GM19468 (cell line): ENCODE results near the gene DNAJC27.

ENCODE experiments used
- ATAC-seq: cut with Tn5 transposase; IDR thresholded peaks from one replicate; pipeline ENCODE4 v1.9.1; 2021; ENCODE audit warnings: mild to moderate bottlenecking, moderate library complexity, moderate number of reproducible peaks; ENCODE audit not compliant: unreplicated experiment; ENCODE audit errors: extremely low read depth

The DNAJC27 gene

DNA sequence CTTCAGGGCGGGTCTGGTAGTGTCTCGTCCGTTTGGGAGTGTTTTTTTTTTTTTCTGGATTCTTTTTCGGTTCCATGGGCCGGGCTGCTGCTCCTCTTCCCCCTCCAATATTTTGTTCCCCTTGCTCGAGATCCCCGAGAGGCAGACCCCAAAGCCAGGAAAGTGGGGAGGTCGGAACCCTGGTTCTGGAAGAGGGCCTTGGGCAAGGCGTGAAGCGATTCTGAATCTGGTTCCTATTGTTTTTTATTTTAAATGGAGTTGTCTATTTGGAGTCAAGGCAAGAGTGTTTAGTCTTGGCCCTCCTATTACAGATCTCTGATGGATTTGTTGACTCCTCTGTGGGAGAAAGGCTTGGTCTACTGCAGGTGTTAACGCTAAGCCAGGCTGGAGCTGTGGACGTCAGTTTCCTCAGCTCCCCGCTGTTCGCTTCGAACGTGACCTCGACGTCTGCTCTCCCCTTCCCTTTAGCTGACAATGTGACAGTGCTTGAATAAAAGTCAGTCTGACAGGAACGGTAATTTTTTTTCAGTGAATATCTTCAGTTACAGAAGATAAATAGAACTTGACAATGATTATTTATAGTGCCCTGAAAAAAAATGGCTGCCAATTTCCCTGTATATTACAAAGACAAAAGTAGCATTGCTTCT is 683 bp upstream of the DNAJC27 start:
- no peak for ATAC-seq

DNA sequence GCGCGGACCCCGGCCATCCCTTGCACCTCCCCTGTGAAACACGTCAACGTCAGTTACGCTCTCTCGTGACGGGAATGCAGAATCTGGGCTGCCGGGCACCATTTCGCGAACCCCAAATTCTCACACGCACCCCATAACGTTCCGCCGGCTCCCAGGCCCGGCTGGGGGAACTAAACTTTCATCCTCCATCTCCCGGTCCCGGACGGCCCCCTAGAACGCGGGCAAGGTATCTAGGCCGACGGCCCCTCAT is 544 bp downstream of the DNAJC27 start:
- ATAC-seq = no peak

DNA sequence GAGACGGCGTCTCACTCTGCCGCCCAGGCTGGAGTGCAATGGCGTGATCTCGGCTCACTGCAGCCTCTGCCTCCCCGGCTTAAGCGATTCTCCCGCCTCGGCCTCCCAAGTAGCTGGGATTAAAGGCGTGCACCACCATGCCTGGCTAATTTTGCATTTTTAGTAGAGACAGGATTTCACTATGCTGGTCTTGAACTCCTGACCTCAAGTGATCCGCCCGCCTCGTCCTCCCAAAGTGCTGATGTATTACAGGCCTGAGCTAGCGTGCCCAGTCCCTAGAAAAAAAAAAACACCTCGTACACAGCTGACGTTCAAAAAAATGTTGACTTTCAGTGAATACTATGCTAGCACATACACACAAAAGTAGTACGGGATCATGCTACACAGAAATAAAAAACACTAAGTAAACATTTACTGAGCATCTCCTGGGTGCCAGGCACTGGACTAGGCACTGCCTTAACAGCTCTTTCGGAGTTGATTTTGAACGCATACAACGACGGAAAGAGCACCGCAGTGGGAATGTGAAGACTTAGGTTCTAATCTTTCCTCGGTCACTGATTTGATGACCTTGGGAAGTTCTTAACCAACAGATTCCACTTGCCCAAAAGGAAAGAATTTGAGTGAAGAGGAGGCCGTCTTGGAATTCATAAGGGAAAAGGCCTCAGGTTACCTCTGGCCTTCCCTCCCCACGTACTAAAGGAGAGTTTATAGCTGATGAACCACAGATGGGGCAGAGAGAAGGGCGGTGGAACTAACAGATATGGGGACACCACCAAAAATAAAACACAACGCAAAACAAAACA is 1.1 kb downstream of the DNAJC27 start:
- ATAC-seq = no peak

DNA sequence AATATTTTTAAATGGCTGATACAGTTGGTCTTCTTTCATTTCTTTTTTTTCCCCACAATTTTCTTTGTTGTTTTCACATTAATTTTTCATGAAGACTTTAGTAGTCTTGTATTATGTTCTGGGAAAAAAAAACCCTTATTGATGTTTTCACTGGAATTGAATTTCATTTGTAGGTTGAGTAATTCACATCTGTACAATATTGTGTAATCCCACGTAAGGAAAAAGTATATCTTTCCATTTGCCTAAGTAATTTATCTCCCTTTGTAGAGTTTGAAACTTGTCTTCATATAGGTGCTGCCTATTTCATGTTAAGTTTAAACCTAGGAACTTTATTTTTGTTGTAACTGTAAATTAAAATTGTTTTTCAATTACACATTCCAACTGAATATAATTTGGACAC is 2.0 kb downstream of the DNAJC27 start:
- ATAC-seq = no peak

DNA sequence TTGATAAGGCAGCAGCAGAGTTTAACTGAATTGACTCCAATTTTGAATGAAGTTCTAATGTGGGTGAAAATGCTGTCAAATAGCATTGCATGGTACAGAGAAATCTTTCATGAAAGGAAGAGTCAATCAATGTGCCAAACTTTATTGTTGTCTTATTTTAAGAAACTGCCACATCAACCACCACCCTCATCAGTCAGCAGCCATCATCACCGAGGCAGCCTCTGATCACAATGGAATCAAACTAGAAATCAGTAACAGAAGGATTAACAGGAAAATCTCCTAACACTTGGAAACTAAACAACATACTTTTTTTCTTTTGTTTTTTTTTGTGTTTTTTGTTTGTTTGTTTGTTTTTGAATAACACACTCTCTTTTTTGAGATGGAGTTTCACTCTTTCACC is 9.9 kb downstream of the DNAJC27 start:
- ATAC-seq = no peak

DNA sequence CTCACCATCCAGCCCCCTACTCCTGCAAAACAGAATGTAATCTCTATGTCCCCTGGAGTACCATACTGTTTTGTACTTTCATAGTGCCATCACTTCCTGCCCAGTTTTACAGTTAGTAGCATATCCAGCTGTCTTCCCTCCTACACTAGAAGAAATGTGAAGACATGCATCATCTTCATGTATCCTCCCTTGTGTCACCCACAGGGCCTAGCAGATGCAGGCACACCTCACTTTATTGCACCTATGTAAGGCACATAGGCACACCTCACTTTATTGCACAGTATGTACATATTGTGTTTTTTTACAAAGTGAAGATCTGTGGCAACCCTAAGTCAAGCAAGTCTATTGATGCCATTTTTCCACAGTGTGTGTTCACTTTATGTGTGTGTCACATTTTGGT is 12.0 kb downstream of the DNAJC27 start:
- no peak for ATAC-seq

DNA sequence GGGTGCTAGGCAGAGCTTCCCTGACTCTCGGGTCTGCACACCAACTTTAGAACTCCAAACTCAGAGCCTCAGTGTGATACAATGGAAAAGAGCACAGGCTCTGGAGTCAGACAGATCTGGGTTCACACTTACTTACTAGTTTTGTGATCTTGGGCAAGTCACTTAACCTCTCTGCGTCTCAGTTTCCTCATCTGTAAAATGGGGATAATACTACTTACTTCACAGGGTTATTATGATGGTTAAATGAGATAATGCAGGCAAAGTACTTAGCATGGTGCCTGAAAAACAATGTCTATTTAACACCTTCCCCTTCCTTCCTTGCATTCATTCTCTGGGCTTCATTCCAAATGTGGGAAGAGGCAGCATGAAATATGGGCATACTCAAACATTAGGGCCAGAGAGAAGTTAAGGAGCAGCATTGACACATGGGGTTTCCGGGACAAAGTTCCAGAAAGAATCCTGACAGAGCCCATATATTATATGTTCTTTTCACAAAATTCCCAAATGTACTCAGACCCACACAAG is 13.3 kb downstream of the DNAJC27 start:
- no peak for ATAC-seq

DNA sequence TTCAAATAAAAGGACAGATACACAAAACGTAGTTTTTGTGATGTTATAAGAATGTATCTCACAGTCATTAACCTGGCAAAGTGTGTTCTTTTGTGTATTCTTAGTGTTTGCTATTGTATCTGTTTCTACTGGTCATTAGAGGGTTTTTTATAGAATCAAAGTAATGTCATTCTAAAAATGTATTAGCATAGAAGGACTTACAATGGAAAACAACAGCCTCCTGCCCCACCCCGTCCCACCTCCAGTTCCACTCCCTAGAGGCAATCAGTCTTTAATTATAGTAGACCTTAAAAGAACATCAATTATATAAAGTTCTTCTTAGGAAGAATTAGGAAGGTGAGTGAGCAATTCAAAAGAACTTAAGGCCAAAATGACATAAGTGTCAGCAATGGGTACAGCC is 13.8 kb downstream of the DNAJC27 start:
- ATAC-seq = no peak

DNA sequence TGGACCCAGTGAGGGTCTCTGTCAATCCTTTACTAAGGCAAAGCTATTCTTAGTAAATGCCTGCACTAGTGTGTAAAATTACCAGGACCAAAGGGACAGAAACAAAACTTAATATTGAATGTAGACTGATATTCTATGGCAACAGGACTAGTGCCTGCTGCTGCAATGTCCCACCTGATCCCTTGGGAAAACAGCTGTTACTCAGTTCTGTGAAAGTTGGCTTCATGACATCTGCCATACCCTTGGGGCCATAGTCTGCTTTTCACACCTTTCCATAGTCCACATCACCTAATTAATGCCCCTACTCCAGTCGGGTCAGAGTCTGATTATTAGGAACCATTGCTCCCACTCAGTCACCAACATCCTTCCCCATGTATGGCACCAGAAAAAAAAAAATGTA is 14.5 kb downstream of the DNAJC27 start:
- no peak for ATAC-seq

DNA sequence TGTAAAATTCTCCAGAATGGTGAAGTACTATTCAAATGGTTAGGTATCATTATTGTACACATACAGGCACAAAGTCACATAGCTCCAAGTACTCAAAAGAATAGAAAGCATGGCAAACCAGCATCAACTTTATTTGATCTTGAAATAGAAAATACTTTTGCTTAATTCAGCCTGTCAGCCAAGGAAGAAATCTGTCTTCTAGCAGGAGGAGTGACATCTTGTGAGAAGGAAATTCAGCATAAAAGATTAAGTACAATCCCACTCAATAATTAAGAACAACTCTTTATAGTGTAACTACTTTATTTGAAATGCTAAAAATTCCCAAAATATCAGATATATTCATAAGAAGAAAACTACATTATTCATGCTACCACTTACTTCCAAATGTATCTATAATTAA is 15.8 kb downstream of the DNAJC27 start:
- ATAC-seq = no peak

DNA sequence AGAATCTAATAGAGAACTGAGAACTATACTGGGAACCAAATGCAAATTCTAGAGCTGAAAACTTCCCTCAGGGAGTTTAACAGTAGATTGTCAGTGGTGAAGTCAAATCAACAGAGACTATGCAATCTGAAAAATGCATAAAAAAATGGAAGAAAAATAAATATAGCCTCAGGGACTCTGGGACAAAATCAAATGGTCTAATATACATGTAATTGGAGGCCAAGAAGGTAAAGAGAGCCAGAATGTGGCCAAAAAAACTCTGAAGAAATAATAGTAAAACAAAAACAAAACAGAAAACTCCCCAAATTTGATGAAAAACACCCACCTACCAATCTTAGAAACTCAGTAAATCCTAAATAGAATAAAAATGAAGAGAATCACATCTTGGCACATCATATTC is 16.5 kb downstream of the DNAJC27 start:
- ATAC-seq = no peak

DNA sequence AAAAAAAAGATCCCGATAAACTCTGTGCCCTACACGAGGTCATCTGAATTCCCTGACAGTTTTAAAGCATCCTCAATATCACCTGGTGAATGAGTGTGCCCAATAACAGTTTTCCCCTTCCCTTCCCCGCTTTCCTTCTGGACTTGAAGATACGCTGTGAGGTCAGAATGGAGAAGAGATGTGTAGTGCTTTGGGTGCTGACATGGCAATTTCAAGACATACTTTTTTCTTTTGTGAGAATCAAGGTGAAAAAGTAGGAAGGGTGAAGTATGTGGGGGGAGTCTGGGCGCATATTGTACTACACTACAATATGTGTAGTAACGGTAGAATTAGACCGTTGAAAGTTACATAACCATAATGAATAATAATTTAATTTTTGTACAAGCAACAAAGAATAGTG is 21.7 kb downstream of the DNAJC27 start:
- ATAC-seq = no peak

DNA sequence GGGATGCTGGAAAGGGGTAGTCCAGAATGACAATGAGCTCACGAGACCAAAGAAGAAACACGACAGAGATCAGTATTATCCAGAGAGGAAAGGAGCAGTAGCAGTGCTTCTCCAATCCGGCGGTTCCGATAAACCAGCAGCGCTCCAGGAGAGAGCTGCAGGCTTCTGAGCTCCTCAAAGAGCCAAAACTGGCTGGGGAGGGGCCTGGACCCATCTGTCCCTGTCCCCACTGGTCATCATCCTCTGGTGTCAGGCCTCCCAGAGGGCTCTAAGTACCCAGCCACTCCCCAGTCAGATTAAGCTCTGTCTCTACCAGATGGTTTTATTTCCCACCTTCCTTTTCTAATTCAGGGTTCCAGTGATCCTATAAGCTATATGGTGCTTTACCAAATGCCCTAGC is 23.2 kb downstream of the DNAJC27 start:
- ATAC-seq = no peak

DNA sequence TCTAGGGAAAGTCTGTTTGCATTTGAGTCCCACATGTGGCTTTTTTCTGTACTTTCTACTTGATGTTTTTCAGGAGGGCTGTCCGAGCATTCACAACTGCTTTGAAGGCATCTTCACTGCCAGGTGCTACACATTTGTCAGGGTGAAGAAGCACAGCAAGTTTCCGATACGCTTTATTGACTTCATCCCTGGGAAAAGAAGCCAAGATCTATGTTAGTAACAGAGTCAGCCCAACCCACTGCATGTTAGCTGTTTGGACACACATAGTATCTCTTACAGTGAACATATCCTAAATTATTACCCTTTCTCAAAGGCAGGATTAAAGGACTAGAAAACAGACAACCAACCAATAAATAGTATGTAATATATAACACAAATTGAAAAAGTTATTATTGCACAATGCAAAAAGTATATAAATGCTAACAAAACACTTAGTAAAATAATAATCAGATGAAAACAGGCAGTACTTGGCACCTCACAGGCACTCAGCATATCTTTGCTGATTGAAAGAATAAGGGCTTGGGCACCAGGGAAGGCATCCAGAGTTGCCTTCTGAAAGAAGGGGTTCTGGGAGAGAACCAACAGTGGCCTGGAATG is 24.1 kb downstream of the DNAJC27 start:
- no peak for ATAC-seq

DNA sequence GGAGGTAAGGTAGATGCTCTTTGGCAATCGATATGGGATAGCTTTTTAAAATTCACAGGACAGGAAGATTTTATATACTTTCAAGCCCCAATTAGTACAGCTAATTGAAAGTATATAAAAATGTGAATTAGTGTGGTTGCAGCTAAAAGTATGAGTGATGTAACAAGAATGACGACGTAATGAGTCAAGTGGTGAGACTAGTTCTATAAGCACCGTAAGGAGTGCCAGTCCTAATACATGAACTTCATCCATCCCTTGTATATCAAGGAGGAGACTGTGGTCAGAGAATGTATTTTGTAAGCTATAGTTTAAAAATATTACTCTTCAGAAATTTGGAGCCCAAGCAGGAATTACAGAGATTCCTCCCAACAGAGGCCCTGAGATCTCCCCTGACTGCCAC is 25.8 kb downstream of the DNAJC27 start:
- ATAC-seq = no peak

DNA sequence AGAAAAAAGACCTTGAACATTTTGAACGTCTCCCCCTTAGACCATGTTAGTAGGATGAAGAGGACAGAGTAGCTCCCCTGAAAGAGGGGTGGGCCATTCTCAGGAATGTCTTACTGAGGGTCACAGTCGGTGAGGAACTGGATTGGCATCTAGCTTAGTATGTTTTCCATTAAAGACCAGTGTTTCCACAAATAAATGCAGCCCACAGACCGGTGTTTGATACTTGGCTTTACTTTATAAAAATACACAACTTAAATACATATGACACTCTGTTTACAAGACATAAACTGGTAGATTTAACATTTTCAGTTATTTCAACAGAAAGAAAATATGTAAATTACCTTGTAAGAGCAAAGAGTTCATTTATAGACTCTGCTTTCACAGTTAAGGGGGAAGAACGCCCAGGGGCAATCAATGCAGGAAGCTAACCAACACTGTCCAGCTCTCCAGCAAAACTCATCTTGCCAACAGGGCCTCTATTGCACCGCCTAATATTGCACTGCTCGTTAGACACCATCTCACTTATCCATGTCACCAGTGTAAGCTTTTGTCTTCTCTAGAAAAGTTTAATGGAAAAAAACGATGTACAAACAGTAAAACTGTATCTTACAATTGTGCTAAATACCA is 28.2 kb downstream of the DNAJC27 start:
- no peak for ATAC-seq

DNA sequence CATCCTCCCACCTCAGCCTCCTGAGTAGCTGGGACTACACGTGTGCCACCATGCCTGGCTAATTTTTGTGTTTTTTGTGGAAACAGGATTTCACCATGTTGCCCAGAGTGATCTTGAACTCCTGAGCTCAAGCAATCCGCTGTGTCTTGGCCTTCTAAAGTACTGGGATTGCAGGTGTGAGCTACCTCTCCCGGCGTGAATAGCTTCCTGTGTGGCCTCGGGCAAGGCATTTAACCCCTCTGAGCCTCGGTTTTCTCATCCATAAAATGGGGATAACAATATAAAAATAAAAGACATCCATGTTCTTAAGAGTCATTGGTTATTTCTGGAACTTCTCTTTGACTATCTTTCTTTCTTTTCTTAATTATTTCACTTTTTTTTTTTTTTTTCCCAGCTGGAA is 32.4 kb downstream of the DNAJC27 start:
- ATAC-seq = no peak

DNA sequence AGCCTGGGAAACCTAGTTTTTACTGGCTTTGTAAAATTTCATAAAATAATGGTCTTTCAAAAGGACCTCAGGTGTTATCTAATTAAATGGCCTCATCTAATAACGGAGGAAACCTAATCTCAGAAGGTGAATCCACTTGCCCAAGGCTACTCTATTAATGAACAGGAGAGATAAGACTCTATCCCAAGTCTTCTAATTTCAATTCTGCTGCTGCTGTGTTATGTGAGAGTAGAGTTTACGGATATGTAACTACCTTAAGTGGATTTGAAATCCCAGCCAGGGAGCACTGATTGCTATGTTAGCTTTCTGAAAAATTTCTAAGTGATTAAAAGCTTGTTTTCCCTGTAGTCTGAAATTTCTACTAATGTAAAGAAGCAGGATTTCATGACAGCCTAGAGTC is 34.5 kb downstream of the DNAJC27 start:
- ATAC-seq = no peak

DNA sequence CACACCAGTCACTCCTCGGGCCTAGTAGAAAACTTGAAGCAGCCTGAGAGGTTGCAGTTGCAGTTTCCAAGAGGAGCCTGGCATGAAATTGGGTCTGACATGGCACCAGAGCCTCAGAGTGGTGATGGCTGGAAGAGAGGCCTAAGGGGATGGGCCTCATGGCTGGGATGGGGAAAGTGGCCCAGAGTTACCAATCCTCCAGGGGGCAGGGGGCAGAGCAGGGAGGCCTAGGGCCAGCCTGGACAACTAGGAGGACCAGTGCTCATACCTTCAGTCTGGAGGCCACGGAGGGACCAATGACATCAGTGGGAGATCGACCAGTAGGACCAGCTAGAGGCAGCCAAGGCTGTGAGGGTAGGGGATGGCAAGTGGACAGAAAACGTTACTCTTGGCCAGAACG is 36.6 kb downstream of the DNAJC27 start:
- ATAC-seq = no peak

DNA sequence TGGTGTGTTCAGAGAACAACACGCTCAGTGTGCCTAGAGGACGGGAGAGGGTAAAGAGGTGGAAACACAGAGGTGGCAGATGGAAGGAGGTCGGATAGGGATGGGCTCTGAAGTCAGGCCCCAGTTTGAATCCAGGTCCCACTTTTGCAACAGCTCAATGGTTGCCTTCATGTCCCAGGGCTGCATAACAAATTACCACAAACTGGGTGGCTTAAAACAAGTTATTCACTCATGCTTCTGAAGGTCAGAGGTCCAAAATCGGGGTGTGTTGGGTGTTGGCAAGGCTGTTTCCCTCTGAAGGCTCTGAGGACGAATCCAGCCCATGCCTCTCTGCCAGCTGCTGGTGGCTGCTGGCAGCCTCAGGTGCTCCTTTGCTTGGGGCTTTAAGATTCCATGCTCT is 39.0 kb downstream of the DNAJC27 start:
- ATAC-seq = no peak

DNA sequence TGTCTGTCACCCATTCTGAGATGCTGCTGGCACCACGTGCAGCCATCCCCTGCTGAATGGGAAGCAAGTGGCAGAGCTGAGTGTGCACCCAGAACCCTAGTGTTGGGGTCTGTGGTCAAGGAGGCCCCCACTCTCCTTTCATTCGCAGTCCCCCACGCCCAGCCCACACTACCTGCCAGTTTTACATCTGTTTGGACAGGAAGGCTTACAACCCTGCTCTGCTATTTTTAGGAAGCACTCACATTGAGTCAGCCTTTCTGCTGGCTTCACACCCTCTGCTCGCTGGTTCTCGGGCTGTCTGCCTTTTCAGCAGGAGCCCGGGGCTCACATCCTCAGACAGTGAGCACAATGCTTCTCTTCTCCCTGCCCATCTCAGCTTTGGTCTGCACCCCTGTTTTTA is 41.0 kb downstream of the DNAJC27 start:
- ATAC-seq = no peak
